BE2C (cell line): ENCODE results near the gene CIRBP.

Source experiments
- DNase-seq: peaks from one replicate; pipeline ENCODE4 v3.0.0-alpha.2; 2020
- H3K27me3 ChIP-seq: fragments of 250-450 bp; sonication (Bioruptor Pico); 2 replicates; pipeline ENCODE4 v1.5.1; 2020; ENCODE audit warnings: mild to moderate bottlenecking
- H3K36me3 ChIP-seq: fragments of 250-450 bp; sonication (Bioruptor Pico); 2 replicates; pipeline ENCODE4 v1.5.1; 2020; ENCODE audit warnings: mild to moderate bottlenecking
- H3K4me1 ChIP-seq: fragments of 250-450 bp; sonication (Bioruptor Pico); 2 replicates; pipeline ENCODE4 v1.5.1; 2020
- H3K4me3 ChIP-seq: 2 replicates; pipeline ENCODE4 v1.5.1; 2011; ENCODE audit warnings: low read depth, low read length
- H3K9me3 ChIP-seq: fragments of 250-450 bp; sonication (Bioruptor Pico); 2 replicates; pipeline ENCODE4 v1.5.1; 2020
- TF ChIP-seq, protein P1 (sequence below): IDR thresholded peaks from 2 replicates; pipeline ENCODE4 v1.5.1; 2012; ENCODE audit warnings: mild to moderate bottlenecking, low read depth, low read length

The CIRBP gene

GRCh38 chr19:1222394-1222793, 46.7 kb upstream of the CIRBP start:
- Histone ChIP-seq H3K4me1 (peaks cover 22% of the 10 kb centered on the region), H3K27me3 (no peaks in the 10 kb centered on the region), H3K9me3 (no peaks in the 10 kb centered on the region), H3K36me3 (peaks cover 63% of the 10 kb centered on the region), H3K4me3 (no peak overlapping the region)
- no peak for DNase-seq
- TF ChIP-seq, protein P1, sequence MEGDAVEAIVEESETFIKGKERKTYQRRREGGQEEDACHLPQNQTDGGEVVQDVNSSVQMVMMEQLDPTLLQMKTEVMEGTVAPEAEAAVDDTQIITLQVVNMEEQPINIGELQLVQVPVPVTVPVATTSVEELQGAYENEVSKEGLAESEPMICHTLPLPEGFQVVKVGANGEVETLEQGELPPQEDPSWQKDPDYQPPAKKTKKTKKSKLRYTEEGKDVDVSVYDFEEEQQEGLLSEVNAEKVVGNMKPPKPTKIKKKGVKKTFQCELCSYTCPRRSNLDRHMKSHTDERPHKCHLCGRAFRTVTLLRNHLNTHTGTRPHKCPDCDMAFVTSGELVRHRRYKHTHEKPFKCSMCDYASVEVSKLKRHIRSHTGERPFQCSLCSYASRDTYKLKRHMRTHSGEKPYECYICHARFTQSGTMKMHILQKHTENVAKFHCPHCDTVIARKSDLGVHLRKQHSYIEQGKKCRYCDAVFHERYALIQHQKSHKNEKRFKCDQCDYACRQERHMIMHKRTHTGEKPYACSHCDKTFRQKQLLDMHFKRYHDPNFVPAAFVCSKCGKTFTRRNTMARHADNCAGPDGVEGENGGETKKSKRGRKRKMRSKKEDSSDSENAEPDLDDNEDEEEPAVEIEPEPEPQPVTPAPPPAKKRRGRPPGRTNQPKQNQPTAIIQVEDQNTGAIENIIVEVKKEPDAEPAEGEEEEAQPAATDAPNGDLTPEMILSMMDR, result peak; percentile 25; the same call in 1 of the 2 replicates

- H3K4me1 ChIP-seq, result peaks cover 22% of the 10 kb centered on the region
- H3K36me3 ChIP-seq, result peaks cover 70% of the 10 kb centered on the region
- no peaks in the 10 kb centered on the region for H3K9me3 ChIP-seq
- H3K4me3 ChIP-seq, result no peak overlapping the region
- TF ChIP-seq, protein P1, result peak; percentile 81
- H3K27me3 ChIP-seq, result no peaks in the 10 kb centered on the region
- peak; percentile 95 for DNase-seq
Measured at GRCh38 chr19:1223018-1223855, 45.9 kb upstream of the CIRBP start.

GRCh38 chr19:1224047-1224825, 44.9 kb upstream of the CIRBP start:
- Histone ChIP-seq H3K27me3 (no peaks in the 10 kb centered on the region), H3K36me3 (peaks cover 70% of the 10 kb centered on the region), H3K9me3 (no peaks in the 10 kb centered on the region), H3K4me1 (peaks cover 22% of the 10 kb centered on the region), H3K4me3 (no peak overlapping the region)
- TF ChIP-seq, protein P1, result no peak
- DNase-seq, result no peak

DNA sequence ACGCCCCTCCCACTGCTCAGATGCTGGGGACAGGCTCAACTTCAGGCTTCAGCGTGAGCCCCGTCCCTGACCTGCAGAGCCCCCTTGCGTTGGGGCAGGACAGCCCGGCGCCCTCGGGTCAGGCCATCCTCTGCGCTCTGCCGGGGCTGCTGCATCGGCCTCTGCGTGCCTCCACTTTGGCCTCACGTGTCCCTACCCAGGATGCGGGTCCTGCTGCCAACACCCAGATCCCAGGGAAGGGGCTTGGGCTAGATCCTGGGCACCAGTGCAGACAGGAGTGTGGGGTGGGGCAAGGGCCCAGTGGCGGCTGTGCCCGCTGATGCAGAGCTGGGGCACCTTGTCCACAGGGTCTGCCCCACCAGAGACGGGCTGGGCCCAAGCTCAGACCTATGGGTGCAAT, 44.3 kb upstream of the CIRBP start:
- Histone ChIP-seq H3K4me3 (no peak overlapping the region), H3K36me3 (peaks cover 70% of the 10 kb centered on the region)

GRCh38 chr19:1225440-1226226, 43.5 kb upstream of the CIRBP start:
- H3K36me3 ChIP-seq, result peaks cover 64% of the 10 kb centered on the region
- H3K4me1 ChIP-seq, result peaks cover 22% of the 10 kb centered on the region
- no peak for DNase-seq
- TF ChIP-seq, protein P1, result no peak
- H3K27me3 ChIP-seq, result no peaks in the 10 kb centered on the region
- H3K9me3 ChIP-seq, result no peaks in the 10 kb centered on the region
- H3K4me3 ChIP-seq, result no peak overlapping the region

More for the DNA sequence above, 44.3 kb upstream of the CIRBP start:
- DNase-seq, result no peak
- Histone ChIP-seq H3K9me3 (no peaks in the 10 kb centered on the region), H3K27me3 (no peaks in the 10 kb centered on the region), H3K4me1 (peaks cover 22% of the 10 kb centered on the region)
- TF ChIP-seq, protein P1, result no peak
